Transverse colon (tissue), 4 donors: ENCODE results near the gene GYPE. TPM values are rescaled to one million over a fixed set of nuclear protein-coding genes. Genes with fewer than 3 reads are reported as not detected.
"Not testable (repeated sequence)": the region's sequence is repeated elsewhere in the genome, so short reads cannot be mapped to it uniquely, and the experiment has no call there.

Source experiments
- DNase-seq: peaks from one replicate; pipeline ENCODE4 v3.0.0-alpha.2; 2019
- H3K27ac ChIP-seq, 4 donors: fragments of 200-600 bp; sonication (generic); 2 replicates each; pipeline ENCODE4 v1.5.1; 2016 to 2018; ENCODE audit warnings: inconsistent platforms in 4 of 4
- H3K27me3 ChIP-seq: fragments of 200-600 bp; sonication (generic); 2 replicates; pipeline ENCODE4 v1.5.1; 2017; ENCODE audit warnings: inconsistent platforms
- H3K36me3 ChIP-seq, 4 donors: fragments of 200-600 bp; sonication (generic); 2 replicates each; pipeline ENCODE4 v1.5.1; 2017 to 2019; ENCODE audit warnings: inconsistent platforms in 4 of 4
- H3K4me1 ChIP-seq, 4 donors: fragments of 200-600 bp; sonication (generic); 2 replicates each; pipeline ENCODE4 v1.5.1; 2017 to 2020; ENCODE audit warnings: inconsistent platforms in 4 of 4
- H3K4me3 ChIP-seq, 4 donors: fragments of 200-600 bp; sonication (generic); 1 replicate in 1 of 4; 2 replicates in 3 of 4; pipeline versions ENCODE4 v1.5.1 to v1.6.1; 2017 to 2019; ENCODE audit warnings: inconsistent platforms in 4 of 4
- H3K9me3 ChIP-seq, 2 donors: fragments of 200-600 bp; sonication (generic); 2 replicates each; pipeline ENCODE4 v1.5.1; 2017 to 2019; ENCODE audit warnings: inconsistent platforms in 2 of 2
- CTCF ChIP-seq, 5 experiments: fragments of 200-600 bp in 3 of 5; fragments of 450-650 bp in 2 of 5; sonication (generic) in 3 of 5; IDR thresholded peaks; 1 replicate in 2 of 5; 2 replicates in 3 of 5; pipeline ENCODE4 v1.5.1; 2016 to 2017; ENCODE audit warnings: antibody characterized with exemption in 5 of 5, inconsistent platforms in 3 of 5, mild to moderate bottlenecking in 2 of 5, moderate library complexity in 1 of 5
- EP300 ChIP-seq: sonication (generic); formaldehyde crosslinking; IDR thresholded peaks from one replicate; pipeline ENCODE4 v1.6.1; 2017; ENCODE audit warnings: antibody characterized with exemption, low read depth
- POLR2A ChIP-seq: fragments of 450-650 bp; IDR thresholded peaks from one replicate; pipeline ENCODE4 v1.6.1; 2016; ENCODE audit warnings: antibody characterized with exemption, mild to moderate bottlenecking, moderate library complexity
- POLR2AphosphoS5 ChIP-seq, 3 donors: sonication (generic); formaldehyde crosslinking; IDR thresholded peaks; one replicate each; pipeline ENCODE4 v1.6.1; 2016; ENCODE audit warnings: antibody characterized with exemption in 3 of 3
- WGBS, 2 donors: methylation state at CpG; one replicate each; pipeline ENCODE4 v1.1.5; 2018; ENCODE audit warnings: low coverage in 1 of 2; 5-methylcytosine and 5-hydroxymethylcytosine counted together
- in situ Hi-C, 4 donors: fragments of 200-750 bp; cut with MboI; loops; one replicate each; pipeline versions ENCODE4 v1.15.0 to v1.15.1; 2017; ENCODE audit warnings: low sequenced_read_pairs in 3 of 4, low pct_ligation_motif_present in 1 of 4, low pct_unique_long_range_greater_than_20kb in 1 of 4
- intact Hi-C: fragments of 100-400 bp; cut with DNase I; formaldehyde crosslinking; loops from one replicate; pipeline ENCODE4 v1.15.1; 2023; ENCODE audit warnings: low total_unique reads
- total RNA-seq, 4 donors: library from RNA; depleted of rRNA; stranded (reverse); fragments of >200 nt; gene quantifications; one replicate each; pipeline ENCODE4 v1.1.0, GENCODE V29; 2016

Gene GYPE
- not detected for total RNA-seq

- H3K4me1 ChIP-seq, H3K27me3 ChIP-seq, H3K27ac ChIP-seq, in situ Hi-C loops, H3K9me3 ChIP-seq, H3K36me3 ChIP-seq, H3K4me3 ChIP-seq, DNase-seq, intact Hi-C loops: not testable (repeated sequence)
- 78% methylated on average over 2 of the region's 2 CpGs; no CpG with 5 or more reads in 1 of the 2 donors for WGBS, 2 donors
These were observed at the start of gene GYPE for GRCh38 chr4:143905440-143905839. TSS of gene GYPE (minus strand) at chr4:143905559. CDS start at chr4:143905507, 52 bp downstream.

- H3K9me3 ChIP-seq, H3K4me1 ChIP-seq, H3K4me3 ChIP-seq, in situ Hi-C loops, intact Hi-C loops, H3K36me3 ChIP-seq, H3K27me3 ChIP-seq, H3K27ac ChIP-seq, DNase-seq: not testable (repeated sequence)
These were observed 46.2 kb upstream of the GYPE start for GRCh38 chr4:143951458-143951972.

- H3K36me3 ChIP-seq, intact Hi-C loops, H3K27me3 ChIP-seq, DNase-seq, H3K9me3 ChIP-seq, H3K27ac ChIP-seq, in situ Hi-C loops, H3K4me1 ChIP-seq, H3K4me3 ChIP-seq: not testable (repeated sequence)
- 88 to 100% methylated on average over 2 to 4 of the region's 4 CpGs for WGBS, 2 donors
These were observed 45.6 kb upstream of the GYPE start for GRCh38 chr4:143950967-143951366.

GRCh38 chr4:143950185-143950584 is 44.8 kb upstream of the GYPE start:
- intact Hi-C loops, DNase-seq, H3K9me3 ChIP-seq, in situ Hi-C loops, H3K4me3 ChIP-seq, H3K4me1 ChIP-seq, H3K27me3 ChIP-seq, H3K27ac ChIP-seq, H3K36me3 ChIP-seq: not testable (repeated sequence)
- 32% methylated on average over 1 of the region's 1 CpG; no CpG with 5 or more reads in 1 of the 2 donors for WGBS, 2 donors

- H3K36me3 ChIP-seq, intact Hi-C loops, H3K27me3 ChIP-seq, H3K27ac ChIP-seq, H3K9me3 ChIP-seq, in situ Hi-C loops, DNase-seq, H3K4me3 ChIP-seq, H3K4me1 ChIP-seq: not testable (repeated sequence)
- WGBS, 2 donors = 30 to 60% methylated on average over 1 of the region's 1 CpG
These were observed 42.1 kb upstream of the GYPE start for GRCh38 chr4:143947493-143947892.

GRCh38 chr4:143940708-143941107 is 35.3 kb upstream of the GYPE start:
- H3K27me3 ChIP-seq, in situ Hi-C loops, H3K4me1 ChIP-seq, H3K36me3 ChIP-seq, H3K9me3 ChIP-seq, H3K4me3 ChIP-seq, H3K27ac ChIP-seq, intact Hi-C loops, DNase-seq: not testable (repeated sequence)
- WGBS, 2 donors = 49 to 64% methylated on average over 2 of the region's 2 CpGs

- H3K36me3 ChIP-seq = no peaks in the 10 kb centered on the region
- in situ Hi-C loops (no loop called here), intact Hi-C loops (no loop called here)
- no peaks in the 10 kb centered on the region for H3K9me3 ChIP-seq
- no peak overlapping the region for H3K4me3 ChIP-seq
- no peaks in the 10 kb centered on the region for H3K4me1 ChIP-seq
- H3K27ac ChIP-seq = no peak overlapping the region
- WGBS, 2 donors = 92 to 97% methylated on average over 1 to 2 of the region's 2 CpGs
- no peak for TF ChIP-seq POLR2A
- TF ChIP-seq CTCF (IDR thresholded peaks at IDR 0.05) = no peak
- no peak for TF ChIP-seq EP300
- no peak for TF ChIP-seq POLR2AphosphoS5 (IDR thresholded peaks at IDR 0.05)
- DNase-seq = no peak
- no peaks in the 10 kb centered on the region for H3K27me3 ChIP-seq
These were observed 34.2 kb upstream of the GYPE start for GRCh38 chr4:143939528-143939927.

- DNase-seq, in situ Hi-C loops, intact Hi-C loops, H3K4me1 ChIP-seq, H3K4me3 ChIP-seq, H3K27me3 ChIP-seq, H3K27ac ChIP-seq, H3K36me3 ChIP-seq, H3K9me3 ChIP-seq: not testable (repeated sequence)
- 68 to 77% methylated on average over 3 to 4 of the region's 4 CpGs for WGBS, 2 donors
These were observed 33.5 kb upstream of the GYPE start for GRCh38 chr4:143938890-143939289.
